ENCODE results near the gene KMT2A. TPM values are rescaled to one million over a fixed set of nuclear protein-coding genes. Genes with fewer than 3 reads are reported as not detected.

KMT2A gene
- total and polyA plus RNA-seq, 5 donors from 2014 or later: 12.1 to 179 (median 18.4) TPM

GRCh38 chr11:118491041-118491440, 54.7 kb downstream of the KMT2A start:
- peaks cover 36% of the 10 kb centered on the region for H3K36me3 Mint-ChIP-seq
- H3K27me3 Mint-ChIP-seq: no peaks in the 10 kb centered on the region

GRCh38 chr11:118497831-118498230, 61.5 kb downstream of the KMT2A start:
- Histone ChIP-seq H3K36me3 (ENCODE audit: control insufficient read depth, insufficient read depth, low read length) (peaks cover 97% of the 10 kb centered on the region), H3K4me1 (ENCODE audit: control insufficient read depth, insufficient read depth, low read length, poor library complexity, severe bottlenecking) (no peaks in the 10 kb centered on the region), H3K9me3 (ENCODE audit: control insufficient read depth in 2 of 2, low read length in 2 of 2) (no peaks in the 10 kb centered on the region), H3K4me3 (ENCODE audit: low read depth, low read length) (no peak overlapping the region), H3K27me3 (ENCODE audit: control insufficient read depth, insufficient read depth, low read length) (no peaks in the 10 kb centered on the region), H3K27ac (ENCODE audit: insufficient read depth, low read length, poor library complexity, severe bottlenecking) (no peak overlapping the region)
- DNase-seq (no peak), ATAC-seq (ENCODE audit: low read depth in 2 of 2) (no peak)
- Mint-ChIP-seq H3K4me3 (no peak overlapping the region), H3K27ac (no peak overlapping the region), H3K36me3 (peaks cover 53% of the 10 kb centered on the region), H3K4me1 (peaks cover 0 to 5% (median 0%) of the 10 kb centered on the region in 4 donors), H3K27me3 (no peaks in the 10 kb centered on the region), H3K9me3 (no peaks in the 10 kb centered on the region)

More at GRCh38 chr11:118491041-118491440, 54.7 kb downstream of the KMT2A start:
- DNase-seq (no peak), ATAC-seq (ENCODE audit: low read depth in 2 of 2) (no peak)
- H3K27ac Mint-ChIP-seq: peak overlapping the region in 1 of 3 donors; percentile 16
- no peak overlapping the region for H3K4me3 ChIP-seq (ENCODE audit: low read depth, low read length)
- H3K9me3 Mint-ChIP-seq: no peaks in the 10 kb centered on the region
- H3K36me3 ChIP-seq (ENCODE audit: control insufficient read depth, insufficient read depth, low read length): peaks cover 84% of the 10 kb centered on the region
- peaks cover 2 to 12% (median 6%) of the 10 kb centered on the region in 4 donors for H3K4me1 Mint-ChIP-seq
- H3K27ac ChIP-seq (ENCODE audit: insufficient read depth, low read length, poor library complexity, severe bottlenecking): no peak overlapping the region
- H3K4me1 ChIP-seq (ENCODE audit: control insufficient read depth, insufficient read depth, low read length, poor library complexity, severe bottlenecking): no peaks in the 10 kb centered on the region
- no peaks in the 10 kb centered on the region for H3K9me3 ChIP-seq (ENCODE audit: control insufficient read depth in 2 of 2, low read length in 2 of 2)
- no peak overlapping the region for H3K4me3 Mint-ChIP-seq
- no peaks in the 10 kb centered on the region for H3K27me3 ChIP-seq (ENCODE audit: control insufficient read depth, insufficient read depth, low read length)

- H3K4me1 Mint-ChIP-seq: peaks cover 4 to 6% (median 4%) of the 10 kb centered on the region in 4 donors
- H3K4me3 Mint-ChIP-seq: no peak overlapping the region
- no peaks in the 10 kb centered on the region for H3K9me3 ChIP-seq (ENCODE audit: control insufficient read depth in 2 of 2, low read length in 2 of 2)
- no peaks in the 10 kb centered on the region for H3K27me3 ChIP-seq (ENCODE audit: control insufficient read depth, insufficient read depth, low read length)
- peaks cover 97% of the 10 kb centered on the region for H3K36me3 ChIP-seq (ENCODE audit: control insufficient read depth, insufficient read depth, low read length)
- DNase-seq (no peak), ATAC-seq (ENCODE audit: low read depth in 2 of 2) (no peak)
- H3K27me3 Mint-ChIP-seq: no peaks in the 10 kb centered on the region
- H3K4me1 ChIP-seq (ENCODE audit: control insufficient read depth, insufficient read depth, low read length, poor library complexity, severe bottlenecking): no peaks in the 10 kb centered on the region
- H3K9me3 Mint-ChIP-seq: no peaks in the 10 kb centered on the region
- H3K36me3 Mint-ChIP-seq: peaks cover 54% of the 10 kb centered on the region
- H3K27ac ChIP-seq (ENCODE audit: insufficient read depth, low read length, poor library complexity, severe bottlenecking): no peak overlapping the region
- no peak overlapping the region for H3K4me3 ChIP-seq (ENCODE audit: low read depth, low read length)
- peak overlapping the region in 1 of 3 donors; percentile 10 for H3K27ac Mint-ChIP-seq
Measured at GRCh38 chr11:118503216-118503615, 66.9 kb downstream of the KMT2A start.

GRCh38 chr11:118511601-118512000, 75.3 kb downstream of the KMT2A start:
- peaks cover 93% of the 10 kb centered on the region for H3K36me3 ChIP-seq (ENCODE audit: control insufficient read depth, insufficient read depth, low read length)
- H3K4me3 ChIP-seq (ENCODE audit: low read depth, low read length): no peak overlapping the region
- DNase-seq (no peak), ATAC-seq (ENCODE audit: low read depth in 2 of 2) (no peak)
- Mint-ChIP-seq H3K27me3 (no peaks in the 10 kb centered on the region), H3K36me3 (peaks cover 51% of the 10 kb centered on the region), H3K4me3 (no peak overlapping the region), H3K4me1 (peaks cover 0 to 14% (median 6%) of the 10 kb centered on the region in 4 donors), H3K9me3 (no peaks in the 10 kb centered on the region), H3K27ac (no peak overlapping the region)
- no peak overlapping the region for H3K27ac ChIP-seq (ENCODE audit: insufficient read depth, low read length, poor library complexity, severe bottlenecking)
- no peaks in the 10 kb centered on the region for H3K9me3 ChIP-seq (ENCODE audit: control insufficient read depth in 2 of 2, low read length in 2 of 2)
- no peaks in the 10 kb centered on the region for H3K4me1 ChIP-seq (ENCODE audit: control insufficient read depth, insufficient read depth, low read length, poor library complexity, severe bottlenecking)
- H3K27me3 ChIP-seq (ENCODE audit: control insufficient read depth, insufficient read depth, low read length): no peaks in the 10 kb centered on the region

- H3K27me3 Mint-ChIP-seq: no peaks in the 10 kb centered on the region
- H3K27ac ChIP-seq (ENCODE audit: insufficient read depth, low read length, poor library complexity, severe bottlenecking): no peak overlapping the region
- no peak for ATAC-seq (ENCODE audit: low read depth in 2 of 2)
- DNase-seq: peak in 1 of 3 donors; percentile 34
- H3K36me3 ChIP-seq (ENCODE audit: control insufficient read depth, insufficient read depth, low read length): peaks cover 84% of the 10 kb centered on the region
- no peak overlapping the region for H3K4me3 ChIP-seq (ENCODE audit: low read depth, low read length)
- no peaks in the 10 kb centered on the region for H3K27me3 ChIP-seq (ENCODE audit: control insufficient read depth, insufficient read depth, low read length)
- H3K4me1 Mint-ChIP-seq: peaks cover 0 to 12% (median 7%) of the 10 kb centered on the region in 4 donors
- no peaks in the 10 kb centered on the region for H3K9me3 ChIP-seq (ENCODE audit: control insufficient read depth in 2 of 2, low read length in 2 of 2)
- peak overlapping the region in 2 of 3 donors; percentile 83 to 91 for H3K27ac Mint-ChIP-seq
- peaks cover 54% of the 10 kb centered on the region for H3K36me3 Mint-ChIP-seq
- H3K9me3 Mint-ChIP-seq: no peaks in the 10 kb centered on the region
- H3K4me1 ChIP-seq (ENCODE audit: control insufficient read depth, insufficient read depth, low read length, poor library complexity, severe bottlenecking): no peaks in the 10 kb centered on the region
- H3K4me3 Mint-ChIP-seq: peak overlapping the region in 3 of 4 donors; percentile 12 to 58 (median 22)
Measured at GRCh38 chr11:118514103-118514502, 77.8 kb downstream of the KMT2A start.

GRCh38 chr11:118519549-118519948, 83.3 kb downstream of the KMT2A start:
- H3K4me1 Mint-ChIP-seq: peaks cover 0 to 6% (median 2%) of the 10 kb centered on the region in 4 donors
- H3K27me3 ChIP-seq (ENCODE audit: control insufficient read depth, insufficient read depth, low read length): no peaks in the 10 kb centered on the region
- no peak overlapping the region for H3K27ac ChIP-seq (ENCODE audit: insufficient read depth, low read length, poor library complexity, severe bottlenecking)
- no peaks in the 10 kb centered on the region for H3K9me3 Mint-ChIP-seq
- peak overlapping the region; percentile 9 to 54 (median 12) for H3K27ac Mint-ChIP-seq
- ATAC-seq (ENCODE audit: low read depth in 2 of 2) (no peak), DNase-seq (no peak)
- H3K36me3 ChIP-seq (ENCODE audit: control insufficient read depth, insufficient read depth, low read length): peaks cover 84% of the 10 kb centered on the region
- H3K27me3 Mint-ChIP-seq: no peaks in the 10 kb centered on the region
- H3K36me3 Mint-ChIP-seq: peaks cover 47% of the 10 kb centered on the region
- H3K4me3 Mint-ChIP-seq: no peak overlapping the region
- no peaks in the 10 kb centered on the region for H3K9me3 ChIP-seq (ENCODE audit: control insufficient read depth in 2 of 2, low read length in 2 of 2)
- H3K4me1 ChIP-seq (ENCODE audit: control insufficient read depth, insufficient read depth, low read length, poor library complexity, severe bottlenecking): no peaks in the 10 kb centered on the region
- no peak overlapping the region for H3K4me3 ChIP-seq (ENCODE audit: low read depth, low read length)

- no peak for ATAC-seq (ENCODE audit: low read depth in 2 of 2)
- H3K4me3 Mint-ChIP-seq: no peak overlapping the region
- no peak overlapping the region for H3K27ac Mint-ChIP-seq
- no peak overlapping the region for H3K4me3 ChIP-seq (ENCODE audit: low read depth, low read length)
- no peaks in the 10 kb centered on the region for H3K27me3 Mint-ChIP-seq
- H3K4me1 ChIP-seq (ENCODE audit: control insufficient read depth, insufficient read depth, low read length, poor library complexity, severe bottlenecking): no peaks in the 10 kb centered on the region
- peaks cover 0 to 13% (median 7%) of the 10 kb centered on the region in 4 donors for H3K4me1 Mint-ChIP-seq
- H3K36me3 ChIP-seq (ENCODE audit: control insufficient read depth, insufficient read depth, low read length): peaks cover 70% of the 10 kb centered on the region
- peaks cover 32% of the 10 kb centered on the region for H3K36me3 Mint-ChIP-seq
- no peak for DNase-seq
- no peaks in the 10 kb centered on the region for H3K9me3 ChIP-seq (ENCODE audit: control insufficient read depth in 2 of 2, low read length in 2 of 2)
- H3K27me3 ChIP-seq (ENCODE audit: control insufficient read depth, insufficient read depth, low read length): no peaks in the 10 kb centered on the region
- no peak overlapping the region for H3K27ac ChIP-seq (ENCODE audit: insufficient read depth, low read length, poor library complexity, severe bottlenecking)
- H3K9me3 Mint-ChIP-seq: no peaks in the 10 kb centered on the region
Measured at GRCh38 chr11:118521892-118522311, 85.6 kb downstream of the KMT2A start.

GRCh38 chr11:118522571-118523072, 86.3 kb downstream of the KMT2A start:
- Mint-ChIP-seq H3K9me3 (no peaks in the 10 kb centered on the region), H3K27me3 (no peaks in the 10 kb centered on the region), H3K4me3 (no peak overlapping the region), H3K36me3 (peaks cover 32% of the 10 kb centered on the region), H3K4me1 (peaks cover 0 to 20% (median 11%) of the 10 kb centered on the region in 4 donors), H3K27ac (no peak overlapping the region)
- H3K9me3 ChIP-seq (ENCODE audit: control insufficient read depth in 2 of 2, low read length in 2 of 2): no peaks in the 10 kb centered on the region
- DNase-seq: no peak
- no peak for ATAC-seq (ENCODE audit: low read depth in 2 of 2)
- no peaks in the 10 kb centered on the region for H3K4me1 ChIP-seq (ENCODE audit: control insufficient read depth, insufficient read depth, low read length, poor library complexity, severe bottlenecking)
- no peaks in the 10 kb centered on the region for H3K27me3 ChIP-seq (ENCODE audit: control insufficient read depth, insufficient read depth, low read length)
- H3K36me3 ChIP-seq (ENCODE audit: control insufficient read depth, insufficient read depth, low read length): peaks cover 65% of the 10 kb centered on the region
- H3K27ac ChIP-seq (ENCODE audit: insufficient read depth, low read length, poor library complexity, severe bottlenecking): no peak overlapping the region
- no peak overlapping the region for H3K4me3 ChIP-seq (ENCODE audit: low read depth, low read length)
